ENCODE measurements around the gene PLCB1.

Gene PLCB1

DNA sequence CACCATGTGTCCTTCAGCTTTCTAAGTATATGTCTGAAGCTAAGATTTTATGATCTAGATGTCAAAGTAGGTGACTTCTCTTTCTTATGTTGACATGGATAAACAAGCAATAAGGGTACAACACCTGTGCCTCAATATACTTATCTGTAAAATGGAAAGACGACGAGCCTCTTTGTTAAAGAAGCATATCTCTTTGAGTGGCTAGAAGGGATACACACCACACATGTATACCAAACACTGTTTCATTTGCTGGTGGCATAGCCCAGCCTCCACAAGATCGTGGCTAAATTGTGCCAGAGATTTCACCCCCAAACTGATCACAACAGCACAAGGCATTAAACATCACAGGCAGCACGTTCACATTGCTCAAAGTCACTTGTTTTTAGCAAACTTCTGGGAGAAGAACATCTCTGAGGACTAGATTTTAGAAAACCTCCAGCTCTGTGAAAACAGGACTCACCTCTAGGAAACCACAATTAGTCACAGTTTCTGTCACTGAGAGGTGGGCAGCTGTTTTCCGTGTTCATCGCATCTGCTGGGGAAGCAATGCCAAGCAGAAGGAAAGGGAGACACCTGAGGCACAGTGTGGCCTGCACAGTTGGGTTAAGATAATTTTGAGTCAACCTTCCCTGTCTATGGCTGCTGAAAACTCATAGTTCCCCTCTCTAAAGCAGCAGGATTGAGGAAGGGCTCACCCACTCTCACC is 673.8 kb downstream of the PLCB1 start:
- no peak for TF ChIP-seq POLR2A (IDR thresholded peaks at IDR 0.05; ENCODE audit: extremely low read depth, insufficient read length)
- TF ChIP-seq MYC (IDR thresholded peaks at IDR 0.05; ENCODE audit: low read depth, low read length), result no peak
- TF ChIP-seq, protein P1, sequence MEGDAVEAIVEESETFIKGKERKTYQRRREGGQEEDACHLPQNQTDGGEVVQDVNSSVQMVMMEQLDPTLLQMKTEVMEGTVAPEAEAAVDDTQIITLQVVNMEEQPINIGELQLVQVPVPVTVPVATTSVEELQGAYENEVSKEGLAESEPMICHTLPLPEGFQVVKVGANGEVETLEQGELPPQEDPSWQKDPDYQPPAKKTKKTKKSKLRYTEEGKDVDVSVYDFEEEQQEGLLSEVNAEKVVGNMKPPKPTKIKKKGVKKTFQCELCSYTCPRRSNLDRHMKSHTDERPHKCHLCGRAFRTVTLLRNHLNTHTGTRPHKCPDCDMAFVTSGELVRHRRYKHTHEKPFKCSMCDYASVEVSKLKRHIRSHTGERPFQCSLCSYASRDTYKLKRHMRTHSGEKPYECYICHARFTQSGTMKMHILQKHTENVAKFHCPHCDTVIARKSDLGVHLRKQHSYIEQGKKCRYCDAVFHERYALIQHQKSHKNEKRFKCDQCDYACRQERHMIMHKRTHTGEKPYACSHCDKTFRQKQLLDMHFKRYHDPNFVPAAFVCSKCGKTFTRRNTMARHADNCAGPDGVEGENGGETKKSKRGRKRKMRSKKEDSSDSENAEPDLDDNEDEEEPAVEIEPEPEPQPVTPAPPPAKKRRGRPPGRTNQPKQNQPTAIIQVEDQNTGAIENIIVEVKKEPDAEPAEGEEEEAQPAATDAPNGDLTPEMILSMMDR (IDR thresholded peaks at IDR 0.05; ENCODE audit: low read depth, low read length), result no peak
- TF ChIP-seq, protein P2, sequence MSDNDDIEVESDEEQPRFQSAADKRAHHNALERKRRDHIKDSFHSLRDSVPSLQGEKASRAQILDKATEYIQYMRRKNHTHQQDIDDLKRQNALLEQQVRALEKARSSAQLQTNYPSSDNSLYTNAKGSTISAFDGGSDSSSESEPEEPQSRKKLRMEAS (IDR thresholded peaks at IDR 0.05; ENCODE audit: low read depth, low read length), result no peak
- no peak for DNase-seq (ENCODE audit: low read depth)
- no peak overlapping the region for H3K4me3 ChIP-seq (ENCODE audit: low read depth, low read length)

DNA sequence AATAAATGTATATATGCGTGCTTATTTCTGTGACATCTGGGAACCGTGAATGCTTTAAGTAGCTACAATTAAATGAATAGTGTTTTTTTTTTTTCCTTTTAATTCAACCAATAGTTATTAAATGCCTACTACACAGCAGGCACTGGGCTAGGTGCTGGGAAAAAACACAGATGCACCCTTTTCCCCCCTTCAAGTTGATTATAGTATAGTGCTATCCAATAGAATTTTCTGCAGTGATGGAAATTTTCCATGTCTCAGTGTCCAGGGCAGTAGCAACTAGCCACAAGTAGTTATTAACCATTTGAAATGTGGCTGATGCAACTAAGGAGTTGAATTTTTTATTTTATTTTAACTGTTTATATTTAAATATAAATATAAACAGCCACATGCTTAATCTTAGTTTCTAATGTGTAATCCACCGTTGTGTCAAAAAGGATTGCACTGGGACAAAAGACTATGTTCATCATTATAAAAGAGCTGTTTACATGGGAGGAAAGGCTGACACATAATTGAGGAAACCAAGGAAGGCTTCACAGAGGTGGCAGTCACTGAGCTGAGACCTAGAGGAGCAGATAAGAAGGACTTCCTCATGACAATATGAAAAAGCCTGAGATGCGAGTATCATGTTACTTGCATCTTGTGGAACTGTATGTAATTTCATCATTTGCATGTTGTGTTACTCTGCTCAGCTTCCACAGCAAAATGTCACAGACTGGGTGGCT is 675.6 kb downstream of the PLCB1 start:
- TF ChIP-seq POLR2A (IDR thresholded peaks at IDR 0.05; ENCODE audit: extremely low read depth, insufficient read length), result no peak
- TF ChIP-seq, protein P1 (IDR thresholded peaks at IDR 0.05; ENCODE audit: low read depth, low read length), result no peak
- TF ChIP-seq, protein P2 (IDR thresholded peaks at IDR 0.05; ENCODE audit: low read depth, low read length), result no peak
- TF ChIP-seq MYC (IDR thresholded peaks at IDR 0.05; ENCODE audit: low read depth, low read length), result no peak
- H3K4me3 ChIP-seq (ENCODE audit: low read depth, low read length), result no peak overlapping the region
- DNase-seq (ENCODE audit: low read depth), result no peak

DNA sequence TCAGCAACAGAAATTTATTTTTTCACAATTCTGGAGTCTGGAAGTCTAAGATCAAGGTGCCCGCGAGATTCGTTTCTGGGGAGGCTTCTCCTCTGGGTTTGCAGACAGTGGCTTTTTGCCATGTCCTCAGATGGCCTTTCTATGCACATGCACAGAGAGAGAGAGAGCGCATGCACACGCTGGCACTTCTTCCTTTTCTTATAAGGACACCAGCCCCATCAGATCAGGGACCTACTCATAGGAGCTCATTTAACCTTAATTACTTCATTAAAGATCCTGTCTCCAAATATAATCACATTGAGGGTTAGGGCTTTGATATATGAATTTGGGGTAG is 676.1 kb downstream of the PLCB1 start:
- no peak for TF ChIP-seq POLR2A (IDR thresholded peaks at IDR 0.05; ENCODE audit: extremely low read depth, insufficient read length)
- TF ChIP-seq, protein P2 (IDR thresholded peaks at IDR 0.05; ENCODE audit: low read depth, low read length), result no peak
- no peak for TF ChIP-seq MYC (IDR thresholded peaks at IDR 0.05; ENCODE audit: low read depth, low read length)
- TF ChIP-seq, protein P1 (IDR thresholded peaks at IDR 0.05; ENCODE audit: low read depth, low read length), result no peak
- no peak overlapping the region for H3K4me3 ChIP-seq (ENCODE audit: low read depth, low read length)
- no peak for DNase-seq (ENCODE audit: low read depth)

DNA sequence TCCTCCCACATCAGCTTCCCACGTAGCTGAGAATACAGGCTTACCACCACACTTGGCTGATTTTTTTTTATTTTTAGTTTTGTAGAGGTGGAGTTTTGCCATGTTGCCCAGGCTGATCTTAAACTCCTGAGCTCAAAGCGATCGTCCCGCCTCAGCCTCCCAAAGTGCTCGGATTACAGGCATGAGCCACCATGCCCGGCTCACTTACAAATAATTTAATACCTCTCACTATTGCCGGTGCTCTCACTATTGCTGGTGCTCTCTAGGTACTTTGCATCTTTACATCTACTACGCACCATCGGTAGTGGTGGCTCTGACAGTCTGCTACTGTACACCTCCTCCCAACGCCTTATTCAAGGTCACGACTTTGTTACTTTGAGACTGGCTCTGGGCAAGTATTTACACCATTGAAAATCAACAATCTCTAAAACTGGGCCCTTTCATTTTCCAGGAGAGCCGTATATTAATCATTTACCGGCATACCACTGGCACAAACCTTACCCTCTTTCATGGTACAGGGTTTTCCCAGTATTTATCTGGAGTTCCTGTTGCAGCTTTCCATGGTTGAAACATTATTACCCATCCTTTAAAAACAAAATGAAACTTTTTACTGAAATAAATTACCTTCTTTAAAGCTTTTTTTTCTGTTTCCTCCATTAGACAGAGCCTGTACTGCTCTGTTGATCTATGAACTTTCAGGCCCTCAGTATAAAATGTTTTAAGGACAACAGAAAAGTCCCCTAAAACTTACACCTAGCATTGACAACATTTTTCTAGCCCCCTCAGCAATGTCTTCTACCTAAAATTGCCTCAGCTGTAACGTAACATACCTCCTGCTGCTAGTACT is 677.3 kb downstream of the PLCB1 start:
- DNase-seq (ENCODE audit: low read depth), result no peak
- TF ChIP-seq POLR2A (IDR thresholded peaks at IDR 0.05; ENCODE audit: extremely low read depth, insufficient read length) (no peak), MYC (IDR thresholded peaks at IDR 0.05; ENCODE audit: low read depth, low read length) (no peak)
- TF ChIP-seq, protein P2 (IDR thresholded peaks at IDR 0.05; ENCODE audit: low read depth, low read length), result no peak
- TF ChIP-seq, protein P1 (IDR thresholded peaks at IDR 0.05; ENCODE audit: low read depth, low read length), result no peak
- no peak overlapping the region for H3K4me3 ChIP-seq (ENCODE audit: low read depth, low read length)

DNA sequence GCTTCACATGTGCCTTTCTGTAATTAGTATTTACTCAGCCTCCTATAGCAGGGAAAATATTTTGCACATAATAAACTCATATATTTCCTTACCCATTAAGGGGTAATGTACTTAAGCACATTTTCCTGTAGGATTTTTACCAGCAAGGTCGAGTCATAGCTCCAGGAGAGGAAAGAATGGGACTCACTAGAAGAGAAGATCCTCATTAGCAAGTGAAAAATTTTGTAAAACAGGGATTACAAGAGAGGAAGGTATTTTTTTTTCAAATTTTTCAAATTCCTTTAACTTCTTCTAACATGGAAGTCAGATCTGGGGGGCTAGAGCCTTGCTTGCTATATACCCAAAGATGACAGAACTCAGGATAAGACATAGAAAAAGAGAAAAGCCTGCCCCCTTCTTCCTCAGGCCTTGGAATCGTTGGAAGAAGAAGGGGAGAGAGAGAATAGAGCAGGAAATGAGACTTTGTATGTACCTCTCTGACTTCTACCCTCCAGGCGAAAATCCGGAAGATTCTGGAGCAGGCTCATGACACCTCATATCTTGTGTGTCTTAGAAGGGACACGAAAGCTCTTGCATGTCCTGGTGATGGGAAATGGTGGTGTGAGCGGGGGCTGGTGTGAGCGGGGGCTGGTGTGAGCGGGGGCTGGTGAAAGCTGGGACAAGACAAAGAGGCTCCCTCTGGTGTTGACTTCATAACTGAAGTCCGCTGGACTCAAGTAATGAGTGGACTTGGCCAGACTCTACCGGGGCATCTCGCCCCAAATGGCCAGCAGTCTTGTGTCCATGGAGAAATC is 679.9 kb downstream of the PLCB1 start:
- DNase-seq (ENCODE audit: low read depth), result no peak
- TF ChIP-seq, protein P1 (IDR thresholded peaks at IDR 0.05; ENCODE audit: low read depth, low read length), result no peak
- TF ChIP-seq, protein P2 (IDR thresholded peaks at IDR 0.05; ENCODE audit: low read depth, low read length), result no peak
- TF ChIP-seq POLR2A (IDR thresholded peaks at IDR 0.05; ENCODE audit: extremely low read depth, insufficient read length) (no peak), MYC (IDR thresholded peaks at IDR 0.05; ENCODE audit: low read depth, low read length) (no peak)
- H3K4me3 ChIP-seq (ENCODE audit: low read depth, low read length), result no peak overlapping the region
